Esophagus squamous epithelium (tissue), 5 donors: ENCODE measurements around the gene RESF1. TPM values are rescaled to one million over a fixed set of nuclear protein-coding genes. Genes with fewer than 3 reads are reported as not detected.

Source experiments
- DNase-seq: peaks from one replicate; lab custom pipeline; 2025; lab: John Stamatoyannopoulos, UW
- H3K27ac ChIP-seq, 4 donors: fragments of 200-600 bp; sonication (generic); one replicate each; pipeline ENCODE4 v1.5.1; 2016 to 2019; ENCODE audit warnings: mild to moderate bottlenecking in 1 of 4
- H3K27me3 ChIP-seq, 4 donors: fragments of 200-600 bp; sonication (generic); 1 replicate in 3 of 4; 2 replicates in 1 of 4; pipeline versions ENCODE4 v1.5.1 to v1.6.0; 2017 to 2021; ENCODE audit warnings: antibody characterized with exemption in 1 of 4
- H3K36me3 ChIP-seq, 3 donors: fragments of 200-600 bp; sonication (generic); one replicate each; pipeline ENCODE4 v1.5.1; 2016 to 2019
- H3K4me1 ChIP-seq, 3 donors: fragments of 200-600 bp; sonication (generic); one replicate each; pipeline ENCODE4 v1.5.1; 2017 to 2019
- H3K4me3 ChIP-seq, 4 donors: fragments of 200-600 bp; sonication (generic); 1 replicate in 3 of 4; 2 replicates in 1 of 4; pipeline ENCODE4 v1.5.1; 2016 to 2019; ENCODE audit warnings: mild to moderate bottlenecking in 2 of 4, moderate library complexity in 1 of 4
- H3K9me3 ChIP-seq, 3 donors: fragments of 200-600 bp; sonication (generic); one replicate each; pipeline ENCODE4 v1.5.1; 2016 to 2019
- CTCF ChIP-seq, 6 experiments: fragments of 450-650 bp in 4 of 6; fragments of 200-600 bp in 2 of 6; sonication (generic) in 2 of 6; IDR thresholded peaks; one replicate each; pipeline ENCODE4 v1.5.1; 2016 to 2019; ENCODE audit warnings: antibody characterized with exemption in 6 of 6, mild to moderate bottlenecking in 4 of 6, moderate library complexity in 4 of 6
- POLR2A ChIP-seq, 4 donors: fragments of 450-650 bp; IDR thresholded peaks; one replicate each; pipeline ENCODE4 v1.6.1; 2017; ENCODE audit warnings: antibody characterized with exemption in 4 of 4, mild to moderate bottlenecking in 4 of 4, moderate library complexity in 3 of 4
- WGBS, 2 donors: methylation state at CpG; one replicate each; pipeline ENCODE4 v1.1.5; 2018; 5-methylcytosine and 5-hydroxymethylcytosine counted together
- intact Hi-C: fragments of 100-400 bp; cut with DNase I; formaldehyde crosslinking; loops from one replicate; pipeline ENCODE4 v1.15.0; 2022
- total RNA-seq, 4 donors: library from RNA; depleted of rRNA; stranded (reverse); fragments of >200 nt; gene quantifications; one replicate each; pipeline ENCODE4 v1.1.0, GENCODE V29; 2016
- donor health status: DM: yes; HTN: yes; CAD: no.

The RESF1 gene
- total RNA-seq, 4 donors from 2014 or later: 25.5 to 54.2 (median 38.7) TPM

DNA sequence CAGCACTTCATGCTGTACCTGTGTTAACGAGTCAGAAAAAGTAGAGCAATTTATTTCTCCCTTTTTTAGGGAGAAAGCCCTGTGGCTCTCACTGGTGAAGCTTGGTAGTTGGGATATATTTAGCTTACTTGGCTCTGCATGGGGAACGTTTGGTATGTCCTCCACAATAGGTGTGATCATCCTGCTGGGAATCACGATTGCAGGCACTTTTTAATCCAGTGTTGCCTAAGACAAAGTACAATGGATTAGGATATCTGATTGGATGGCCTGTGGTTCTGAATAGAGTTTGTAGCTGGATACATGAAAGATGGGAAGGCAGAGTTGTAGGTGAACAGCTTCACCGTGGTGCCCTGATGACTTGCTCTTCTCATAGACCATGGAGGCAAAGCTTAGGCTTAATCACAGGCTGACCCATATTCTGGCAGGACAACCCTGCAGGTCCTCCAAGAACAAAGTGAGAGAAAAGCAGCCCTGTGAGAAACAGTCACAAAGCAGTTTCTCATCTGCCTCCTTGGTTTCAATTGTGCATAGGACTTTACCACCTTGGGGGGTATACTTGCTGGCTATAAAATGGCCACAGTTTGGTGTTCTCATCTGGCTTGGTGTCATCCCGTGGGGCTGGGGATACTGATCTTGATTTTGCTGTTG, 7.5 kb downstream of the RESF1 start:
- H3K4me1 ChIP-seq: peaks cover 2 to 51% (median 6%) of the 10 kb centered on the region in 3 donors
- WGBS, 2 donors: 31 to 50% methylated on average over 4 to 5 of the region's 5 CpGs
- H3K4me3 ChIP-seq: peak overlapping the region in 1 of 4 donors; percentile 19
- H3K9me3 ChIP-seq: no peaks in the 10 kb centered on the region
- intact Hi-C loops: no loop called here
- DNase-seq: no peak
- peaks cover 2 to 79% (median 2%) of the 10 kb centered on the region in 3 donors for H3K36me3 ChIP-seq
- TF ChIP-seq POLR2A (IDR thresholded peaks at IDR 0.05) (no peak), CTCF (IDR thresholded peaks at IDR 0.05) (no peak)
- H3K27ac ChIP-seq: peak overlapping the region in 2 of 4 donors; percentile 6 to 11
- H3K27me3 ChIP-seq: no peaks in the 10 kb centered on the region

DNA sequence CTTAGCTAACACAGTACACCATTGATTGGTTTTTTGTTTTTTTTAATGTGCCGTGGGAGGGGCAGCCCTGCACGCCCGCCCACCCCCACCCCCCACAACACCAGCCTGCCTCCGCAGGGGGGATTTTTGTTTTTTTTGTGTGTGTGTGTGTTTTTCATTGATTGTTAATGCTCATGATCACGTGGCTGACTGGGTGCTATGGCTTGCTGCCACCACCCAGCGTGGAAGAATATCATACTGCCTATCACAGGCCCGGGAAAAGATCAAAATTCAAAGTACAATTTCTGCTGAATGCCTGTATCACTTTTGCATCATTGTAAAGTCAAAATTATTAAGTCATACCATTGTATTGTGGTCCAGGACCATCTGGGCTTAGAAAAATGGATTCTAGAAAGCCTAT, 8.3 kb downstream of the RESF1 start:
- intact Hi-C loops: no loop called here
- WGBS, 2 donors: 68% methylated on average over 7 of the region's 7 CpGs
- peaks cover 0 to 42% (median 0%) of the 10 kb centered on the region in 3 donors for H3K4me1 ChIP-seq

DNA sequence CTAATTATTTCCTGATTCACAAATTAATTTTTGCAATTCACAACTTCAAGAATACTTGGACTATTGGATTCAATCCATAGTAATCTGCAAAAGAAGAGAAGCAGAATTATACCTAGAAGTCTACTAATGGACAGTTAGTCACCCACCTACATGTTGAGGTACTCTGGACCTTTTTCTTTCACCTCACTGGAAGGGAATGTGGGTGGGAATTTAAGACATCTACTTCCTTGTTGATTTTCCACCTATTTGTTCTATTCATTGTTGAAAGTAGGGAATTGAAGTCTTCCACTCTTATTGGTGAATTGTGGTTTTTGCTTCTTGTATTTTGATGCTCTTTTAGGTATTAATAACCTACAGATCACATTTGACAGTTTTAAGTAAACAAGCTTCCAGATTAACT, 11.0 kb downstream of the RESF1 start:
- no peaks in the 10 kb centered on the region for H3K27me3 ChIP-seq
- no peak overlapping the region for H3K4me3 ChIP-seq
- intact Hi-C loops: no loop called here
- H3K9me3 ChIP-seq: peaks cover 0 to 10% (median 0%) of the 10 kb centered on the region in 3 donors
- peaks cover 0 to 27% (median 0%) of the 10 kb centered on the region in 3 donors for H3K4me1 ChIP-seq
- no peak for TF ChIP-seq CTCF (IDR thresholded peaks at IDR 0.05)
- TF ChIP-seq POLR2A (IDR thresholded peaks at IDR 0.05): no peak
- H3K36me3 ChIP-seq: peaks cover 14 to 80% (median 16%) of the 10 kb centered on the region in 3 donors
- DNase-seq: no peak
- no peak overlapping the region for H3K27ac ChIP-seq

More for the DNA sequence above, 8.3 kb downstream of the RESF1 start:
- no peak for TF ChIP-seq CTCF (IDR thresholded peaks at IDR 0.05)
- no peak for TF ChIP-seq POLR2A (IDR thresholded peaks at IDR 0.05)
- Histone ChIP-seq H3K27ac (peak overlapping the region in 1 of 4 donors; percentile 7), H3K27me3 (no peaks in the 10 kb centered on the region), H3K36me3 (peaks cover 4 to 79% (median 7%) of the 10 kb centered on the region in 3 donors), H3K9me3 (peaks cover 0 to 8% (median 0%) of the 10 kb centered on the region in 3 donors), H3K4me3 (no peak overlapping the region)
- no peak for DNase-seq

GRCh38 chr12:31973818-31974217, 14.6 kb downstream of the RESF1 start:
- TF ChIP-seq POLR2A (IDR thresholded peaks at IDR 0.05) (no peak), CTCF (IDR thresholded peaks at IDR 0.05) (no peak)
- no peak for DNase-seq
- Histone ChIP-seq H3K36me3 (peaks cover 14 to 100% (median 15%) of the 10 kb centered on the region in 3 donors), H3K27me3 (no peaks in the 10 kb centered on the region), H3K9me3 (peaks cover 0 to 32% (median 9%) of the 10 kb centered on the region in 3 donors), H3K27ac (no peak overlapping the region), H3K4me1 (no peaks in the 10 kb centered on the region), H3K4me3 (no peak overlapping the region)
- intact Hi-C loops: no loop called here
- WGBS, 2 donors: 93 to 97% methylated on average over 4 to 5 of the region's 5 CpGs

DNA sequence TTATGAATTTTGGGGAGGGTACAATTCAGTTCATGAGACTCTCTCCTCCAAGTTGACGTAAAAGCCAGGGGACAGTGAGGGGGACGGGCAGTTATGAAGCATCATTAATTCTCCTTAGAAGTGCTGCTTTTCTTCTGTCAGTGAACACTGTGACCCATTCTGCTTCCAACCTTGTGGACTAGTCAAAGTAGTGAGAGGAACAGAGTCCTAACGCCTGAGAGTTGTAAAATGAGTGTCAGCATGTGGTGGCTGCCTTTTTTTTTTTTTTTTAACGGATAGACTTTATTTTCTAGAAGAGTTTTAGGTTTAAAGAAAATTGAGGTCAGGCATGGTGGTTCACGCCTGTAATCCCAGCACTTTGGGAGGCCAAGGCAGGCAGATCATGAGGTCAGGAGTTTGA, 15.5 kb downstream of the RESF1 start:
- no peaks in the 10 kb centered on the region for H3K4me1 ChIP-seq
- H3K36me3 ChIP-seq: peaks cover 15 to 100% (median 18%) of the 10 kb centered on the region in 3 donors
- DNase-seq: no peak
- no peaks in the 10 kb centered on the region for H3K27me3 ChIP-seq
- no peak overlapping the region for H3K27ac ChIP-seq
- WGBS, 2 donors: 74 to 97% methylated on average over 5 of the region's 5 CpGs
- intact Hi-C loops: no loop called here
- H3K4me3 ChIP-seq: no peak overlapping the region
- peaks cover 0 to 39% (median 9%) of the 10 kb centered on the region in 3 donors for H3K9me3 ChIP-seq
- TF ChIP-seq POLR2A (IDR thresholded peaks at IDR 0.05) (no peak), CTCF (IDR thresholded peaks at IDR 0.05) (no peak)
